DND-41 (cell line): ENCODE measurements around the gene FITM1.

Source experiments
- ATAC-seq: fragments of 200-7000 bp; cut with Tn5 transposase; 3 replicates; pipeline ENCODE4 v1.9.1; 2021; ENCODE audit warnings: low read depth; ENCODE audit not compliant: insufficient read depth
- DNase-seq: peaks from one replicate; pipeline ENCODE4 v3.0.0-alpha.2; 2020
- H2AFZ ChIP-seq: 2 replicates; pipeline ENCODE4 v1.6.0; 2012; ENCODE audit warnings: low read depth, low read length
- H3K27ac ChIP-seq: 2 replicates; pipeline ENCODE4 v1.5.1; 2012; ENCODE audit warnings: low read length, inconsistent platforms
- H3K27me3 ChIP-seq: fragments of 200-600 bp; sonication (generic); 2 replicates; pipeline ENCODE4 v1.6.0; 2012; ENCODE audit warnings: low read length, mild to moderate bottlenecking, inconsistent platforms; ENCODE audit not compliant: insufficient read depth, poor library complexity
- H3K36me3 ChIP-seq: 2 replicates; pipeline ENCODE4 v1.5.1; 2012; ENCODE audit warnings: low read length, inconsistent platforms; ENCODE audit not compliant: insufficient read depth
- H3K4me1 ChIP-seq: 2 replicates; pipeline ENCODE4 v1.5.1; 2012; ENCODE audit warnings: mild to moderate bottlenecking, low read length; ENCODE audit not compliant: insufficient read depth
- H3K4me2 ChIP-seq: 2 replicates; pipeline ENCODE4 v1.6.0; 2012; ENCODE audit warnings: mild to moderate bottlenecking, moderate library complexity, low read length, inconsistent platforms; ENCODE audit not compliant: insufficient read depth
- H3K4me3 ChIP-seq, 2 experiments: fragments of 200-600 bp in 1 of 2; shearing (Covaris generic) in 1 of 2; 2 replicates each; pipeline ENCODE4 v1.5.1; 2012 to 2016; ENCODE audit warnings: inconsistent platforms in 2 of 2, low read length in 2 of 2, mild to moderate bottlenecking in 2 of 2, low read depth in 1 of 2, moderate library complexity in 1 of 2
- H3K79me2 ChIP-seq: 2 replicates; pipeline ENCODE4 v1.6.0; 2012; ENCODE audit warnings: low read length, inconsistent platforms; ENCODE audit not compliant: insufficient read depth
- H3K9ac ChIP-seq: 2 replicates; pipeline ENCODE4 v1.6.0; 2012; ENCODE audit warnings: low read depth, mild to moderate bottlenecking, inconsistent platforms, low read length, moderate library complexity
- H3K9me3 ChIP-seq: 2 replicates; pipeline ENCODE4 v1.5.1; 2012; ENCODE audit warnings: low read length, moderate library complexity, mild to moderate bottlenecking, inconsistent platforms; ENCODE audit not compliant: insufficient read depth, severe bottlenecking
- H4K20me1 ChIP-seq: 2 replicates; pipeline ENCODE4 v1.6.0; 2012; ENCODE audit warnings: low read length; ENCODE audit not compliant: insufficient read depth
- EZH2 ChIP-seq: IDR thresholded peaks from 3 replicates; pipeline ENCODE4 v1.6.1; 2012; ENCODE audit warnings: borderline replicate concordance, low read depth, mild to moderate bottlenecking, moderate library complexity, low read length, inconsistent platforms; ENCODE audit not compliant: severe bottlenecking
- TF ChIP-seq, protein P1 (sequence below): IDR thresholded peaks from 2 replicates; pipeline ENCODE4 v1.5.1; 2012; ENCODE audit warnings: borderline replicate concordance, low read length, moderate library complexity, mild to moderate bottlenecking; ENCODE audit not compliant: poor library complexity, severe bottlenecking; ENCODE audit errors: extremely low read depth

FITM1 gene

DNA sequence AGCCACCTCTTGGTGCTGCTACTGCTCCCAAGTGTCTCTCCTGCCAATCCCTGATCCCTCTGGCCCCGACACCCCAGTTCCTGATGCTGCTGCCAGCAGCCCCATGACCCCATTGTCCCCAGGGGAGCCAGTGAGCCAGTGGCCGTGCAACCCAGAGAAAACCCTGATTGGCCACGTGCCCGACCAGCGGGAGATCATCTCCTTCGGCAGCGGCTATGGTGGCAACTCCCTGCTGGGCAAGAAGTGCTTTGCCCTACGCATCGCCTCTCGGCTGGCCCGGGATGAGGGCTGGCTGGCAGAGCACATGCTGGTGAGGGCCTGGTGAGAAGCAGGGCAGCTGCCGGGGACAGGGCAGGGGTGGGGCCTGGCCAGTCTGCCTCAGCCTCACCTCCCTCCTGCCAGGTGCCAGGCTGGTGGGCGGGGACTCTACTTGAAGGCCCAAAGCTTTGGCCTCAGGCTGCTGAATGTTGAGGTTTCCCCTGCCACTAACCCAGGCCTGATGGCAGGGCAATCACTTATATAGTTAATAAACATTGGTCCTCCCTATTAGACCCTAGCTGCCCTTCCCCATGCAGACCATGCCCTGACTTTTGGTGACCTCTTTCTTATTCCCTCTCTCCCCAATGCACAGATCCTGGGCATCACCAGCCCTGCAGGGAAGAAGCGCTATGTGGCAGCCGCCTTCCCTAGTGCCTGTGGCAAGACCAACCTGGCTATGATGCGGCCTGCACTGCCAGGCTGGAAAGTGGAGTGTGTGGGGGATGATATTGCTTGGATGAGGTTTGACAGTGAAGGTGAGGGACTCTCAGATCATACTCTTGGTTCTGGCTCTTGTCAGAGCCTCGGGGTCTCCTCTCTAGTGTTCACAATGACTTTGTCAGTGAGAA lies 31.3 kb upstream of the FITM1 start:
- Histone ChIP-seq H3K36me3 (peaks cover 55% of the 10 kb centered on the region), H3K79me2 (peaks cover 22% of the 10 kb centered on the region)
- no peak for DNase-seq

DNA sequence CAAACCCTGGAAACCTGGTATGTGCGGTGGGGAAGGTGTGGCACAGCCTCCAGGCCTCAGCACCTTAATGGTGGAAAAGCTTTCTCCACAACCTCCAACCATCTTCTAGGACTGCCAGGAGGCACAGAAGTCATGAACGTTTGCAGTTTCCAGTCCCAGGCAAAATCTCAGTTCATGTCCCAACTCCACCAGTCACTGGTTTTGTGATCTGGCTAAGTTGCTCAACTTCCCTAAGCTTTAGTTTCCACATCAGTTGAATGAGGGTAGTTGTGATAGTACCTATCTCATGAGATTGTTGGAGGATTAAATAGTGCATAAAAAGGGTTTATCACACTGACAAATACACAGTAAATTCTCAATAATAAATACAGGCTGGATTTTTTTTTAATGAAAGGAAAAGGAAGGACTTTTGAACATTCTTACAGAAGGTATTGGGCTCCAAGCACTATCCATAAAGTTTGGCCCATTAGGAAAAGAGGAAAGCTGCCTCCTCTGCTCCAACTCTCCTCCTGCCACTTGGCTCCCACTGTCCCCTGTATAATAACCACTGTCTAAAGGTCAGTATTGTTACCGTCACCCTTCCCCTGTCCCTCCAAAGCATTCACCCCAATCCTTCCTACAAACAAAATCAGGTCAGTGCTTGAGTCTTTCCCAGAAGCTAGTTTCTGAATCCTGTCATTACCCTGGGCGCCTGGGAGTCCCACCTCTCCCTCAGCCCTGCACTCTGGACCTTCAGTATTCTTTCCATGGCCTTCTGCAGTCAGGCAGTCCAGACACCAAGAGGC lies 30.1 kb upstream of the FITM1 start:
- TF ChIP-seq, protein P1, sequence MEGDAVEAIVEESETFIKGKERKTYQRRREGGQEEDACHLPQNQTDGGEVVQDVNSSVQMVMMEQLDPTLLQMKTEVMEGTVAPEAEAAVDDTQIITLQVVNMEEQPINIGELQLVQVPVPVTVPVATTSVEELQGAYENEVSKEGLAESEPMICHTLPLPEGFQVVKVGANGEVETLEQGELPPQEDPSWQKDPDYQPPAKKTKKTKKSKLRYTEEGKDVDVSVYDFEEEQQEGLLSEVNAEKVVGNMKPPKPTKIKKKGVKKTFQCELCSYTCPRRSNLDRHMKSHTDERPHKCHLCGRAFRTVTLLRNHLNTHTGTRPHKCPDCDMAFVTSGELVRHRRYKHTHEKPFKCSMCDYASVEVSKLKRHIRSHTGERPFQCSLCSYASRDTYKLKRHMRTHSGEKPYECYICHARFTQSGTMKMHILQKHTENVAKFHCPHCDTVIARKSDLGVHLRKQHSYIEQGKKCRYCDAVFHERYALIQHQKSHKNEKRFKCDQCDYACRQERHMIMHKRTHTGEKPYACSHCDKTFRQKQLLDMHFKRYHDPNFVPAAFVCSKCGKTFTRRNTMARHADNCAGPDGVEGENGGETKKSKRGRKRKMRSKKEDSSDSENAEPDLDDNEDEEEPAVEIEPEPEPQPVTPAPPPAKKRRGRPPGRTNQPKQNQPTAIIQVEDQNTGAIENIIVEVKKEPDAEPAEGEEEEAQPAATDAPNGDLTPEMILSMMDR: no peak
- TF ChIP-seq EZH2: no peak
- H4K20me1 ChIP-seq: no peaks in the 10 kb centered on the region
- H3K9me3 ChIP-seq: no peaks in the 10 kb centered on the region
- no peak overlapping the region for H3K4me2 ChIP-seq
- ATAC-seq: no peak
- no peak overlapping the region for H3K4me3 ChIP-seq
- no peak overlapping the region for H2AFZ ChIP-seq
- no peak for DNase-seq
- H3K27me3 ChIP-seq: no peaks in the 10 kb centered on the region
- peaks cover 55% of the 10 kb centered on the region for H3K36me3 ChIP-seq
- H3K27ac ChIP-seq: no peak overlapping the region
- H3K79me2 ChIP-seq: peaks cover 12% of the 10 kb centered on the region
- no peak overlapping the region for H3K9ac ChIP-seq
- peaks cover 6% of the 10 kb centered on the region for H3K4me1 ChIP-seq

More for the DNA sequence above, 31.3 kb upstream of the FITM1 start:
- H3K4me1 ChIP-seq: peaks cover 13% of the 10 kb centered on the region
- no peak overlapping the region for H3K4me3 ChIP-seq
- ATAC-seq: no peak
- H3K27me3 ChIP-seq: no peaks in the 10 kb centered on the region
- H3K4me2 ChIP-seq: no peak overlapping the region
- no peak overlapping the region for H2AFZ ChIP-seq
- no peaks in the 10 kb centered on the region for H3K9me3 ChIP-seq
- H3K27ac ChIP-seq: no peak overlapping the region
- no peak overlapping the region for H3K9ac ChIP-seq
- no peaks in the 10 kb centered on the region for H4K20me1 ChIP-seq
- no peak for TF ChIP-seq EZH2
- TF ChIP-seq, protein P1: no peak

DNA sequence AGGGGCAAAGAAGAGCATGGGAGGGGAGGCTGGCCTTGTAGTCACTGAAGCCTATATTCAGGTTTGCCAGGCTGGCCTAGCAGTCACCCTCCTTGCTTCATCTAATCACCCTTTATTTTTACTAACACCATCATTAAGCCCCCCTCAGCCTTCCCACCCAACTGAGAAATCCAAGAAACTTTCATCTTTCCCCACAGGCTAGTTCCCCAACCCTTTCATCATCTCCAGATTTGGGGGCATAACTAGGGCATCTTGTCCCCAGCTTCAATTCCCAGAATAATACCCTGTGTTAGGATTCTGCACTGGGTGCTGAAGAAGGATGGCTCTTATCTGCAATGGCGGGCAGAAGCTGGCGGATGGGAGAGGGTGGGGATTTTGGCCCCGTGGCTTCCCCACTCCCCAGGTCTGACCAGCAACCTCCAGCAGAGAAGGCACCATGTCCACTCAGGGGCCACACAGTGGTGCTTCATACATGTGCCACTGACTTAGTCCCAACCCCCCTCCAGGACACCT lies 29.4 kb upstream of the FITM1 start:
- Histone ChIP-seq H3K36me3 (peaks cover 55% of the 10 kb centered on the region), H3K9me3 (no peaks in the 10 kb centered on the region), H3K9ac (no peak overlapping the region), H3K4me2 (no peak overlapping the region), H3K27ac (no peak overlapping the region), H2AFZ (no peak overlapping the region), H3K79me2 (peaks cover 6% of the 10 kb centered on the region), H3K4me3 (no peak overlapping the region), H4K20me1 (no peaks in the 10 kb centered on the region), H3K27me3 (no peaks in the 10 kb centered on the region), H3K4me1 (no peaks in the 10 kb centered on the region)
- TF ChIP-seq, protein P1: no peak
- TF ChIP-seq EZH2: no peak
- ATAC-seq (no peak), DNase-seq (no peak)
